Measurements from ENCODE around the gene SLC43A2.
"Not testable (repeated sequence)": the region's sequence is repeated elsewhere in the genome, so short reads cannot be mapped to it uniquely, and the experiment has no call there.

The SLC43A2 gene

GRCh38 chr17:1568950-1569810, 59.5 kb downstream of the SLC43A2 start:
- Mint-ChIP-seq H3K27me3 (no peaks in the 10 kb centered on the region), H3K4me3 (no peak overlapping the region), H3K36me3 (no peaks in the 10 kb centered on the region), H3K4me1 (peaks cover 21% of the 10 kb centered on the region), H3K9me3 (no peaks in the 10 kb centered on the region), H3K27ac (no peak overlapping the region)

GRCh38 chr17:1566505-1567199, 62.0 kb downstream of the SLC43A2 start:
- Mint-ChIP-seq H3K36me3 (no peaks in the 10 kb centered on the region), H3K9me3 (no peaks in the 10 kb centered on the region), H3K27ac (peak overlapping the region; percentile 87), H3K27me3 (no peaks in the 10 kb centered on the region), H3K4me1 (peaks cover 28% of the 10 kb centered on the region), H3K4me3 (peak overlapping the region; percentile 76)

GRCh38 chr17:1565877-1566276, 62.8 kb downstream of the SLC43A2 start:
- no peak overlapping the region for H3K27ac Mint-ChIP-seq
- H3K4me3 Mint-ChIP-seq, result no peak overlapping the region
- no peaks in the 10 kb centered on the region for H3K36me3 Mint-ChIP-seq

GRCh38 chr17:1563786-1564613, 64.6 kb downstream of the SLC43A2 start:
- Mint-ChIP-seq H3K9me3 (no peaks in the 10 kb centered on the region), H3K36me3 (no peaks in the 10 kb centered on the region), H3K27me3 (no peaks in the 10 kb centered on the region), H3K27ac (peak overlapping the region; percentile 37), H3K4me3 (peak overlapping the region; percentile 51), H3K4me1 (peaks cover 52% of the 10 kb centered on the region)

More at GRCh38 chr17:1565877-1566276, 62.8 kb downstream of the SLC43A2 start:
- Mint-ChIP-seq H3K9me3 (no peaks in the 10 kb centered on the region), H3K27me3 (no peaks in the 10 kb centered on the region), H3K4me1 (peaks cover 36% of the 10 kb centered on the region)

GRCh38 chr17:1563471-1563785, 65.2 kb downstream of the SLC43A2 start:
- not testable (repeated sequence) for H3K4me3 Mint-ChIP-seq, H3K9me3 Mint-ChIP-seq, H3K27me3 Mint-ChIP-seq

GRCh38 chr17:1562176-1562643, 66.4 kb downstream of the SLC43A2 start:
- Mint-ChIP-seq H3K9me3 (no peaks in the 10 kb centered on the region), H3K36me3 (no peaks in the 10 kb centered on the region), H3K27ac (no peak overlapping the region), H3K4me1 (peaks cover 45% of the 10 kb centered on the region), H3K27me3 (no peaks in the 10 kb centered on the region), H3K4me3 (no peak overlapping the region)

More at GRCh38 chr17:1563471-1563785, 65.2 kb downstream of the SLC43A2 start:
- not testable (repeated sequence) for H3K36me3 Mint-ChIP-seq
- peak overlapping the region; percentile 37 for H3K27ac Mint-ChIP-seq
- peaks cover 55% of the 10 kb centered on the region for H3K4me1 Mint-ChIP-seq

GRCh38 chr17:1561420-1562175, 67.0 kb downstream of the SLC43A2 start:
- Mint-ChIP-seq H3K4me1 (peaks cover 42% of the 10 kb centered on the region), H3K36me3 (no peaks in the 10 kb centered on the region), H3K27ac (peak overlapping the region; percentile 65), H3K27me3 (no peaks in the 10 kb centered on the region), H3K4me3 (peak overlapping the region; percentile 89), H3K9me3 (no peaks in the 10 kb centered on the region)

- Mint-ChIP-seq H3K4me1 (peaks cover 45% of the 10 kb centered on the region), H3K27me3 (no peaks in the 10 kb centered on the region), H3K4me3 (peak overlapping the region; percentile 89), H3K9me3 (no peaks in the 10 kb centered on the region), H3K27ac (peak overlapping the region; percentile 23), H3K36me3 (no peaks in the 10 kb centered on the region)
Measured at GRCh38 chr17:1560858-1561355, 67.7 kb downstream of the SLC43A2 start.

GRCh38 chr17:1560101-1560857, 68.4 kb downstream of the SLC43A2 start:
- Mint-ChIP-seq H3K36me3 (no peaks in the 10 kb centered on the region), H3K4me1 (peaks cover 44% of the 10 kb centered on the region), H3K27ac (no peak overlapping the region), H3K9me3 (no peaks in the 10 kb centered on the region), H3K4me3 (peak overlapping the region; percentile 89), H3K27me3 (no peaks in the 10 kb centered on the region)

- Mint-ChIP-seq H3K4me1 (peaks cover 44% of the 10 kb centered on the region), H3K4me3 (peak overlapping the region; percentile 11)
Measured at GRCh38 chr17:1559047-1560043, 69.3 kb downstream of the SLC43A2 start.

GRCh38 chr17:1558401-1558800, 70.2 kb downstream of the SLC43A2 start:
- Mint-ChIP-seq H3K27ac (no peak overlapping the region), H3K36me3 (peaks cover 2% of the 10 kb centered on the region), H3K4me3 (no peak overlapping the region), H3K9me3 (no peaks in the 10 kb centered on the region), H3K27me3 (no peaks in the 10 kb centered on the region), H3K4me1 (peaks cover 37% of the 10 kb centered on the region)

More at GRCh38 chr17:1559047-1560043, 69.3 kb downstream of the SLC43A2 start:
- H3K27me3 Mint-ChIP-seq, result no peaks in the 10 kb centered on the region
- no peaks in the 10 kb centered on the region for H3K9me3 Mint-ChIP-seq
- H3K36me3 Mint-ChIP-seq, result no peaks in the 10 kb centered on the region
- no peak overlapping the region for H3K27ac Mint-ChIP-seq

- no peaks in the 10 kb centered on the region for H3K9me3 Mint-ChIP-seq
- no peak overlapping the region for H3K27ac Mint-ChIP-seq
- H3K36me3 Mint-ChIP-seq, result peaks cover 2% of the 10 kb centered on the region
- no peaks in the 10 kb centered on the region for H3K27me3 Mint-ChIP-seq
- peaks cover 37% of the 10 kb centered on the region for H3K4me1 Mint-ChIP-seq
- H3K4me3 Mint-ChIP-seq, result no peak overlapping the region
Measured at GRCh38 chr17:1557355-1558095, 71.1 kb downstream of the SLC43A2 start.
